Transverse colon (tissue), 4 donors: ENCODE data around the gene SLC22A1.
"Not testable (repeated sequence)": the region's sequence is repeated elsewhere in the genome, so short reads cannot be mapped to it uniquely, and the experiment has no call there.

ENCODE experiments used
- POLR2AphosphoS5 ChIP-seq, 3 donors: sonication (generic); formaldehyde crosslinking; IDR thresholded peaks; one replicate each; pipeline ENCODE4 v1.6.1; 2016; ENCODE audit warnings: antibody characterized with exemption in 3 of 3
- TF ChIP-seq, protein P1 (sequence below), 5 experiments: fragments of 200-600 bp in 3 of 5; fragments of 450-650 bp in 2 of 5; sonication (generic) in 3 of 5; IDR thresholded peaks; 1 replicate in 2 of 5; 2 replicates in 3 of 5; pipeline ENCODE4 v1.5.1; 2016 to 2017; ENCODE audit warnings: antibody characterized with exemption in 5 of 5, inconsistent platforms in 3 of 5, mild to moderate bottlenecking in 2 of 5, moderate library complexity in 1 of 5

GRCh38 chr6:160125105-160125504, 3.5 kb downstream of the SLC22A1 start:
- TF ChIP-seq POLR2AphosphoS5 (IDR thresholded peaks at IDR 0.05): not testable (repeated sequence)
- TF ChIP-seq, protein P1, sequence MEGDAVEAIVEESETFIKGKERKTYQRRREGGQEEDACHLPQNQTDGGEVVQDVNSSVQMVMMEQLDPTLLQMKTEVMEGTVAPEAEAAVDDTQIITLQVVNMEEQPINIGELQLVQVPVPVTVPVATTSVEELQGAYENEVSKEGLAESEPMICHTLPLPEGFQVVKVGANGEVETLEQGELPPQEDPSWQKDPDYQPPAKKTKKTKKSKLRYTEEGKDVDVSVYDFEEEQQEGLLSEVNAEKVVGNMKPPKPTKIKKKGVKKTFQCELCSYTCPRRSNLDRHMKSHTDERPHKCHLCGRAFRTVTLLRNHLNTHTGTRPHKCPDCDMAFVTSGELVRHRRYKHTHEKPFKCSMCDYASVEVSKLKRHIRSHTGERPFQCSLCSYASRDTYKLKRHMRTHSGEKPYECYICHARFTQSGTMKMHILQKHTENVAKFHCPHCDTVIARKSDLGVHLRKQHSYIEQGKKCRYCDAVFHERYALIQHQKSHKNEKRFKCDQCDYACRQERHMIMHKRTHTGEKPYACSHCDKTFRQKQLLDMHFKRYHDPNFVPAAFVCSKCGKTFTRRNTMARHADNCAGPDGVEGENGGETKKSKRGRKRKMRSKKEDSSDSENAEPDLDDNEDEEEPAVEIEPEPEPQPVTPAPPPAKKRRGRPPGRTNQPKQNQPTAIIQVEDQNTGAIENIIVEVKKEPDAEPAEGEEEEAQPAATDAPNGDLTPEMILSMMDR (IDR thresholded peaks at IDR 0.05): not testable (repeated sequence)
